Muscle of back (tissue), 10 donors: Measurements from ENCODE around the gene KCNJ1. TPM values are rescaled to one million over a fixed set of nuclear protein-coding genes. Genes with fewer than 3 reads are reported as not detected.

Experiments
- polyA plus RNA-seq, 10 donors: library from polyadenylated mRNA; unstranded; fragments of 120-200 nt; gene quantifications; one replicate each; pipeline ENCODE4 v1.2.1, GENCODE V29; 2013; ENCODE audit not compliant: insufficient read length in 10 of 10

The KCNJ1 gene
- polyA plus RNA-seq, 10 donors = 0.07 to 0.55 (median 0.23) TPM; not detected in 2

Other genes starting within 250 kb of the KCNJ1 start
- gene FLI1, start 173.2 kb downstream of the KCNJ1 start, polyA plus RNA-seq = 10 to 100 TPM; 14.1 to 22.2 (median 17.9) TPM
- gene KCNJ5, start 24.1 kb upstream of the KCNJ1 start, polyA plus RNA-seq = 1 to 10 TPM in 3 of 10 donors, under 1 TPM in 7; 0.45 to 2.8 (median 0.66) TPM
- 1 to 10 TPM in 2 of 10 donors, under 1 TPM in 4, not detected in 4; 0.09 to 3.3 (median 0.32) TPM for gene TP53AIP1, start 75.6 kb upstream of the KCNJ1 start, polyA plus RNA-seq